Stimulated activated CD8-positive, alpha-beta memory T cell treated with anti-CD3 and anti-CD28 coated beads, Interleukin-4, amount 100 ng/mL, for 4 hours (primary cell): ENCODE measurements around the gene AOPEP.
"Not testable (repeated sequence)": the region's sequence is repeated elsewhere in the genome, so short reads cannot be mapped to it uniquely, and the experiment has no call there.

Source experiments
- DNase-seq, 2 donors: peaks; one replicate each; pipeline ENCODE4 v3.0.0-alpha.2; 2020; ENCODE audit warnings: low read depth in 2 of 2, low spot score in 1 of 2

AOPEP gene

GRCh38 chr9:94811074-94811473, 84.6 kb downstream of the AOPEP start:
- no peak for DNase-seq

- DNase-seq: no peak
These were observed 85.8 kb downstream of the AOPEP start for GRCh38 chr9:94812343-94812742.

- no peak for DNase-seq
These were observed 86.9 kb downstream of the AOPEP start for GRCh38 chr9:94813379-94813778.

- DNase-seq: no peak
These were observed 91.0 kb downstream of the AOPEP start for GRCh38 chr9:94817291-94818177.

- DNase-seq: no peak
These were observed 91.7 kb downstream of the AOPEP start for GRCh38 chr9:94818178-94818541.

- no peak for DNase-seq
These were observed 92.7 kb downstream of the AOPEP start for GRCh38 chr9:94819161-94819687.

- no peak for DNase-seq
These were observed 94.8 kb downstream of the AOPEP start for GRCh38 chr9:94821098-94821887.

GRCh38 chr9:94822273-94822672, 95.8 kb downstream of the AOPEP start:
- DNase-seq: no peak

GRCh38 chr9:94823710-94824109, 97.2 kb downstream of the AOPEP start:
- DNase-seq: no peak

- DNase-seq: no peak
These were observed 97.9 kb downstream of the AOPEP start for GRCh38 chr9:94824411-94824810.

- DNase-seq: no peak
These were observed 98.6 kb downstream of the AOPEP start for GRCh38 chr9:94824913-94825610.

GRCh38 chr9:94825611-94825958, 99.1 kb downstream of the AOPEP start:
- DNase-seq: no peak

- no peak for DNase-seq
These were observed 99.5 kb downstream of the AOPEP start for GRCh38 chr9:94826044-94826443.

GRCh38 chr9:94826644-94827410, 100.3 kb downstream of the AOPEP start:
- DNase-seq: no peak

GRCh38 chr9:94827584-94828304, 101.2 kb downstream of the AOPEP start:
- DNase-seq: no peak

GRCh38 chr9:94829380-94830070, 103.0 kb downstream of the AOPEP start:
- DNase-seq: no peak

GRCh38 chr9:94830071-94830604, 103.6 kb downstream of the AOPEP start:
- not testable (repeated sequence) for DNase-seq

GRCh38 chr9:94833802-94834201, 107.3 kb downstream of the AOPEP start:
- no peak for DNase-seq

- DNase-seq: no peak
These were observed 110.9 kb downstream of the AOPEP start for GRCh38 chr9:94837404-94837803.
